Spleen (tissue), 11 donors: ENCODE measurements around the gene NMNAT3. TPM values are rescaled to one million over a fixed set of nuclear protein-coding genes. Genes with fewer than 3 reads are reported as not detected.
"Not testable (repeated sequence)": the region's sequence is repeated elsewhere in the genome, so short reads cannot be mapped to it uniquely, and the experiment has no call there.

Source experiments
- DNase-seq: peaks from one replicate; pipeline ENCODE4 v3.0.0-alpha.2; 2020
- H3K27ac ChIP-seq, 8 donors: fragments of 200-600 bp; sonication (generic) in 7 of 8; 1 replicate in 4 of 8; 2 replicates in 4 of 8; pipeline versions ENCODE4 v1.5.0 to v1.8.0; 2016 to 2021; ENCODE audit warnings: inconsistent platforms in 4 of 8, mild to moderate bottlenecking in 4 of 8, moderate library complexity in 1 of 8
- H3K27me3 ChIP-seq, 7 donors: fragments of 200-600 bp; sonication (generic) in 6 of 7; replicated peaks in 1 of 7; 1 replicate in 4 of 7; 2 replicates in 3 of 7; pipeline versions ENCODE4 v1.5.0 to v1.8.0; 2016 to 2021; ENCODE audit warnings: inconsistent platforms in 3 of 7, mild to moderate bottlenecking in 1 of 7
- H3K36me3 ChIP-seq, 6 donors: fragments of 200-600 bp; sonication (generic) in 5 of 6; 1 replicate in 4 of 6; 2 replicates in 2 of 6; pipeline versions ENCODE4 v1.5.0 to v1.8.0; 2016 to 2021; ENCODE audit warnings: inconsistent platforms in 2 of 6
- H3K4me1 ChIP-seq, 6 donors: fragments of 200-600 bp; sonication (generic) in 5 of 6; 1 replicate in 3 of 6; 2 replicates in 3 of 6; pipeline versions ENCODE4 v1.5.0 to v1.8.0; 2016 to 2021; ENCODE audit warnings: inconsistent platforms in 3 of 6
- H3K4me3 ChIP-seq, 8 donors: fragments of 200-600 bp; sonication (generic) in 7 of 8; 1 replicate in 4 of 8; 2 replicates in 4 of 8; pipeline versions ENCODE4 v1.5.0 to v1.8.0; 2016 to 2021; ENCODE audit warnings: inconsistent platforms in 4 of 8, mild to moderate bottlenecking in 4 of 8, moderate library complexity in 2 of 8
- H3K9me3 ChIP-seq, 8 donors: fragments of 200-600 bp; sonication (generic) in 7 of 8; 1 replicate in 4 of 8; 2 replicates in 4 of 8; pipeline versions ENCODE4 v1.5.0 to v1.8.0; 2016 to 2021; ENCODE audit warnings: inconsistent platforms in 4 of 8
- POLR2A ChIP-seq, 3 donors: fragments of 450-650 bp; IDR thresholded peaks; one replicate each; pipeline ENCODE4 v1.5.1; 2017; ENCODE audit warnings: antibody characterized with exemption in 3 of 3, mild to moderate bottlenecking in 1 of 3
- POLR2AphosphoS5 ChIP-seq, 3 donors: sonication (generic); formaldehyde crosslinking; IDR thresholded peaks; one replicate each; pipeline ENCODE4 v1.5.1; 2017; ENCODE audit warnings: antibody characterized with exemption in 3 of 3
- WGBS, 5 donors: extraction: QIAGEN DNeasy Blood & Tissue Kit in 3 of 5; methylation state at CpG; one replicate each; pipeline versions ENCODE4 v1.1.5 to v1.1.7; 2013 to 2018; 5-methylcytosine and 5-hydroxymethylcytosine counted together
- intact Hi-C: fragments of 100-400 bp; cut with DNase I; formaldehyde crosslinking; loops from one replicate; pipeline ENCODE4 v1.15.0; 2023; ENCODE audit warnings: low total_unique reads
- polyA plus RNA-seq, 3 donors: library from polyadenylated mRNA; stranded (reverse); fragments of 200-250 nt; gene quantifications; one replicate each; pipeline ENCODE4 v1.2.1, GENCODE V29; 2013
- total RNA-seq, 7 donors: library from RNA; depleted of rRNA in 3 of 7; stranded (reverse); fragments of >200 nt in 3 of 7; fragmentation: NEBNext Ultra II Directional in 4 of 7; extraction: Animal tissue kit (Norgen Biotek cat#: 25700) in 4 of 7; gene quantifications; one replicate each; pipeline versions ENCODE4 v1.1.0 to v1.2.1, GENCODE V29; 2016 to 2021
- TF ChIP-seq, protein P1 (sequence below), 11 experiments: fragments of 200-600 bp in 7 of 11; fragments of 450-650 bp in 4 of 11; sonication (generic) in 4 of 11; IDR thresholded peaks in 8 of 11; conservative IDR thresholded peaks in 3 of 11; 1 replicate in 7 of 11; 2 replicates in 4 of 11; pipeline versions ENCODE4 v1.4.0 to v1.8.0; 2016 to 2021; ENCODE audit warnings: antibody characterized with exemption in 11 of 11, inconsistent platforms in 4 of 11, mild to moderate bottlenecking in 1 of 11
- donor health status: healthy with polysubstance abuse.
- donor health status: DM: no; HTN: no; CAD: no; lungs with moderate emphysema.
- donor health status: DM: no; HTN: no; CAD: no.
- donor health status: Bipolar disorder and iron deficiency.
- donor health status: healthy.
- donor health status: DM: no; HTN: no; CAD: no.
- donor health status: DM: yes; HTN: yes; CAD: no.

The NMNAT3 gene
- total and polyA plus RNA-seq, 10 donors, result 2.6 to 12.5 (median 7.0) TPM

DNA sequence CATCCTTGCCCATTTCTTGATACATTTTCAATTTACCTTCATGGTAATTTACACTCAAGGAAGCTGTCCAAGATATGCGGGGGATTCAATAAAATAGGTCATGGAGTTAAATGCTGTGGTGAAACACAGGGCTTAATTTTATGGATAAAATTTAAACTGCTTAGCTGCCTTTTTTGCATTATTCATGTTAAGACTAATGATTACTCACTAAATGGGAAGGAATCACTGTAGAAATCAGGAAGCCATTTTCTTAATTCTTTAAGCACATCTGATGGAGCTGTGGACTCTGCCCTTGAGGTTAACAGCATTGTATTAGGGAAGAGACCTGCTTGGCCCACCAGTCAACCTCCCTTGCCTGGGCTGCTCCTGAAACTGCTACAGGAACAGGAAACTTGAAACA is 75.8 kb downstream of the NMNAT3 start:
- no peak overlapping the region for H3K4me3 ChIP-seq
- H3K27me3 ChIP-seq, result no peaks in the 10 kb centered on the region
- no peak overlapping the region for H3K27ac ChIP-seq
- intact Hi-C loops, result no loop called here
- no peaks in the 10 kb centered on the region for H3K9me3 ChIP-seq
- H3K4me1 ChIP-seq, result no peaks in the 10 kb centered on the region
- WGBS, 5 donors, result 93 to 96% (median 95%) methylated on average over 1 of the region's 1 CpG
- no peak for DNase-seq
- TF ChIP-seq POLR2AphosphoS5 (IDR thresholded peaks at IDR 0.05) (no peak), POLR2A (IDR thresholded peaks at IDR 0.05) (no peak)
- TF ChIP-seq, protein P1, sequence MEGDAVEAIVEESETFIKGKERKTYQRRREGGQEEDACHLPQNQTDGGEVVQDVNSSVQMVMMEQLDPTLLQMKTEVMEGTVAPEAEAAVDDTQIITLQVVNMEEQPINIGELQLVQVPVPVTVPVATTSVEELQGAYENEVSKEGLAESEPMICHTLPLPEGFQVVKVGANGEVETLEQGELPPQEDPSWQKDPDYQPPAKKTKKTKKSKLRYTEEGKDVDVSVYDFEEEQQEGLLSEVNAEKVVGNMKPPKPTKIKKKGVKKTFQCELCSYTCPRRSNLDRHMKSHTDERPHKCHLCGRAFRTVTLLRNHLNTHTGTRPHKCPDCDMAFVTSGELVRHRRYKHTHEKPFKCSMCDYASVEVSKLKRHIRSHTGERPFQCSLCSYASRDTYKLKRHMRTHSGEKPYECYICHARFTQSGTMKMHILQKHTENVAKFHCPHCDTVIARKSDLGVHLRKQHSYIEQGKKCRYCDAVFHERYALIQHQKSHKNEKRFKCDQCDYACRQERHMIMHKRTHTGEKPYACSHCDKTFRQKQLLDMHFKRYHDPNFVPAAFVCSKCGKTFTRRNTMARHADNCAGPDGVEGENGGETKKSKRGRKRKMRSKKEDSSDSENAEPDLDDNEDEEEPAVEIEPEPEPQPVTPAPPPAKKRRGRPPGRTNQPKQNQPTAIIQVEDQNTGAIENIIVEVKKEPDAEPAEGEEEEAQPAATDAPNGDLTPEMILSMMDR (IDR thresholded peaks at IDR 0.05 in 8 of 11, conservative IDR thresholded peaks at IDR 0.05 in 3 of 11), result no peak
- no peaks in the 10 kb centered on the region for H3K36me3 ChIP-seq

DNA sequence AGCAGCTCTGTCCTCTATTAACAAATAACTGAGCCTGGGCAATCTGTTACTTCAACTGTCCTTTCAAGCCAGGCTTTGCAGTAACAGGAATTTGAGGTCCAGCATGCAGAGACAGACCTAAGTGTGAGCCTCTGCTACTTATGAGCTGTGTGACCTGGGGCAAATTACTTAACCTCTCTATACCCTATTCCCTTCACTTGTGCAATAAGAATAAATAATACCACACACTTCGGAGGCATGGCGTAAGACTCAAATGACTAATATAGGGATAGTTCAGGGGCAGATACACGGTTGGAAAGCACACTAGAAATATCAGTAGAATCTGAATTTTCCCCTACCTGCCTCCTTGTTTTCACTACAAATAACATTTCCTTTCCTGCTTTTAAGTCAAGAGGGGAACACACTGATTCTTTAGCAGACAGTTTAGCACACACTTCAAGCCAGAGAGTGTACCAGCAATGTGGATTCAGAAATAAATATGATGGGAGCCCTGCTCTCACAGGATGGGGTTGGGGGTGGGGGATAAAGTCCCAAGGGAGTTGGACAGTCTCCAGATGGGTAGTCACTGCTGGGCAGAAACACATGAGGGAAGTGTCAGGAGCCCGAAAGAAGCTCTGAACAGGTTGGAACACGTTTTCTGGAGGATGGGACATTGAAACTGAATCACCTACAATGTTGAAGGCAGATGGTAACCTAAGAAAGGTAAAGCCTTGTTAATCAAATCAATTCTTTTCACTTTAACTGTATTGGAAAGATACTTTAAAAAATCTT is 76.4 kb downstream of the NMNAT3 start:
- Histone ChIP-seq H3K9me3 (no peaks in the 10 kb centered on the region), H3K4me1 (no peaks in the 10 kb centered on the region), H3K36me3 (no peaks in the 10 kb centered on the region), H3K4me3 (no peak overlapping the region), H3K27ac (no peak overlapping the region), H3K27me3 (no peaks in the 10 kb centered on the region)
- WGBS, 5 donors, result 66 to 80% (median 74%) methylated on average over 5 of the region's 5 CpGs
- TF ChIP-seq POLR2AphosphoS5 (IDR thresholded peaks at IDR 0.05) (no peak), POLR2A (IDR thresholded peaks at IDR 0.05) (no peak)
- TF ChIP-seq, protein P1 (IDR thresholded peaks at IDR 0.05 in 8 of 11, conservative IDR thresholded peaks at IDR 0.05 in 3 of 11), result no peak
- no peak for DNase-seq
- intact Hi-C loops, result no loop called here

DNA sequence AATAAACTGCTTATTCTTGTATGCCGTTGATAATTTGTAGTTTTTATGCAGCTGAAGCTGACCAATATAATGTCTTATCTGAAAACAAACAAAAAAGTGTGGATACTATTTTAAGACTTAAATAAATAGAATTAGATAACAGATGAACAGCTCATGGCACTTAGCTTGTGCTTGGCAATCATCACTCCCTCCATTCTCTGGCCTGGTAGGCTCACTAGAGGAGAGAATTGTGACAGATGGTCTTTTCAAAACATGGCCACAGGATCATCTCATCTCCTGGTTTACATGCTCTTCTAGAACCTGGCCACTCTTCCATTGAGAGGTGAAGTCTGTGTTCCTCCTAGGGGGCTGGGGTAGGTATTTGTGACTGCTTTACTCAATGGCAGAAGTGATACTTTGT is 79.8 kb downstream of the NMNAT3 start:
- intact Hi-C loops, result no loop called here
- no peak for TF ChIP-seq POLR2A (IDR thresholded peaks at IDR 0.05)
- TF ChIP-seq POLR2AphosphoS5 (IDR thresholded peaks at IDR 0.05), result no peak
- TF ChIP-seq, protein P1 (IDR thresholded peaks at IDR 0.05 in 8 of 11, conservative IDR thresholded peaks at IDR 0.05 in 3 of 11), result no peak
- Histone ChIP-seq H3K4me3 (no peak overlapping the region), H3K9me3 (peaks cover 0 to 5% (median 0%) of the 10 kb centered on the region in 8 donors), H3K27me3 (no peaks in the 10 kb centered on the region), H3K36me3 (no peaks in the 10 kb centered on the region), H3K27ac (no peak overlapping the region), H3K4me1 (no peaks in the 10 kb centered on the region)
- DNase-seq, result no peak
- WGBS, 5 donors, result 77 to 91% (median 85%) methylated on average over 1 of the region's 1 CpG

DNA sequence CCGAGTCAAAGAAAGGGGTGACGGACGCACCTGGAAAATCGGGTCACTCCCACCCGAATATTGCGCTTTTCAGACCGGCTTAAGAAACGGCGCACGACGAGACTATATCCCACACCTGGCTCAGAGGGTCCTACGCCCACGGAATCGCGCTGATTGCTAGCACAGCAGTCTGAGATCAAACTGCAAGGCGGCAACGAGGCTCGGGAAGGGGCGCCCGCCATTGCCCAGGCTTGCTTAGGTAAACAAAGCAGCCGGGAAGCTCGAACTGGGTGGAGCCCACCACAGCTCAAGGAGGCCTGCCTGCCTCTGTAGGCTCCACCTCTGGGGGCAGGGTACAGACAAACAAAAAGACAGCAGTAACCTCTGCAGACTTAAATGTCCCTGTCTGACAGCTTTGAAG is 86.6 kb downstream of the NMNAT3 start:
- H3K27me3 ChIP-seq, DNase-seq, H3K36me3 ChIP-seq, H3K4me1 ChIP-seq, H3K4me3 ChIP-seq, intact Hi-C loops, H3K9me3 ChIP-seq, H3K27ac ChIP-seq: not testable (repeated sequence)
- 79 to 92% (median 91%) methylated on average over 13 to 21 of the region's 22 CpGs for WGBS, 5 donors
